Keratinocyte (primary cell): ENCODE data around the gene DACH1. TPM values are rescaled to one million over a fixed set of nuclear protein-coding genes. Genes with fewer than 3 reads are reported as not detected.

ENCODE experiments used
- DNase-seq: peaks from one replicate; pipeline ENCODE4 v3.0.0-alpha.2; 2011; ENCODE audit warnings: low read depth, missing footprints, low spot score
- FAIRE-seq: peaks from 2 replicates; lab custom pipeline; 2011; peaks lifted over from hg19 to GRCh38; lab: Jason Lieb, UNC
- H2AFZ ChIP-seq: 2 replicates; pipeline ENCODE4 v1.6.0; 2012; ENCODE audit warnings: low read length, control low read depth, inconsistent platforms; ENCODE audit not compliant: control insufficient read depth
- H3K27ac ChIP-seq: 2 replicates; pipeline ENCODE4 v1.5.1; 2011; ENCODE audit warnings: low read length; ENCODE audit not compliant: control insufficient read depth, insufficient read depth
- H3K27me3 ChIP-seq: 3 replicates; pipeline ENCODE4 v1.6.0; 2011; ENCODE audit warnings: low read length; ENCODE audit not compliant: control insufficient read depth, insufficient read depth; ENCODE audit errors: extremely low read depth
- H3K36me3 ChIP-seq, 2 experiments: 2 replicates in 1 of 2; 3 replicates in 1 of 2; pipeline ENCODE4 v1.5.1; 2011; ENCODE audit warnings: low read length in 2 of 2, mild to moderate bottlenecking in 1 of 2; ENCODE audit not compliant: control insufficient read depth in 2 of 2, insufficient read depth in 2 of 2; ENCODE audit errors: extremely low read depth in 1 of 2
- H3K4me1 ChIP-seq: 3 replicates; pipeline ENCODE4 v1.5.1; 2011; ENCODE audit warnings: low read length; ENCODE audit not compliant: control insufficient read depth, insufficient read depth; ENCODE audit errors: extremely low read depth
- H3K4me2 ChIP-seq: 3 replicates; pipeline ENCODE4 v1.6.0; 2011; ENCODE audit warnings: low read depth, low read length; ENCODE audit not compliant: control insufficient read depth, insufficient read depth; ENCODE audit errors: extremely low read depth
- H3K4me3 ChIP-seq, 3 experiments: fragments of 200-600 bp in 1 of 3; sonication (generic) in 1 of 3; 2 replicates in 2 of 3; 3 replicates in 1 of 3; pipeline ENCODE4 v1.5.1; 2011 to 2016; ENCODE audit warnings: low read length in 3 of 3, mild to moderate bottlenecking in 3 of 3, control low read depth in 2 of 3, inconsistent platforms in 1 of 3, low read depth in 1 of 3, mixed read lengths in 1 of 3, mixed run types in 1 of 3, moderate library complexity in 1 of 3; ENCODE audit not compliant: control insufficient read depth in 2 of 3, insufficient read depth in 2 of 3; ENCODE audit errors: extremely low read depth in 1 of 3
- H3K79me2 ChIP-seq: 2 replicates; pipeline ENCODE4 v1.6.0; 2012; ENCODE audit warnings: low read length; ENCODE audit not compliant: control insufficient read depth, insufficient read depth
- H3K9ac ChIP-seq: 3 replicates; pipeline ENCODE4 v1.6.0; 2011; ENCODE audit warnings: low read length; ENCODE audit not compliant: control insufficient read depth, insufficient read depth; ENCODE audit errors: extremely low read depth
- H3K9me1 ChIP-seq: 3 replicates; pipeline ENCODE4 v1.6.0; 2011; ENCODE audit warnings: low read length; ENCODE audit not compliant: control insufficient read depth, insufficient read depth; ENCODE audit errors: extremely low read depth
- H3K9me3 ChIP-seq: 2 replicates; pipeline ENCODE4 v1.5.1; 2012; ENCODE audit warnings: low read depth, low read length; ENCODE audit not compliant: control insufficient read depth
- H4K20me1 ChIP-seq: 3 replicates; pipeline ENCODE4 v1.6.0; 2011; ENCODE audit warnings: low read length; ENCODE audit not compliant: control insufficient read depth, insufficient read depth; ENCODE audit errors: extremely low read depth
- CTCF ChIP-seq, 3 experiments: IDR thresholded peaks in 1 of 3; conservative IDR thresholded peaks in 1 of 3; optimal IDR thresholded peaks in 1 of 3; 2 replicates in 2 of 3; 3 replicates in 1 of 3; pipeline versions ENCODE3 to v1.5.1; 2011; ENCODE audit warnings: low read length in 3 of 3, mild to moderate bottlenecking in 3 of 3, moderate library complexity in 2 of 3, control low read depth in 1 of 3, inconsistent platforms in 1 of 3; ENCODE audit not compliant: insufficient read depth in 2 of 3; ENCODE audit errors: extremely low read depth in 1 of 3
- EZH2 ChIP-seq: IDR thresholded peaks from one replicate; pipeline ENCODE4 v1.6.1; 2012; ENCODE audit warnings: inconsistent platforms, mild to moderate bottlenecking, low read length, moderate library complexity
- dilution Hi-C: fragments of 300-500 bp; cut with MboI; formaldehyde crosslinking; loops from one replicate; pipeline ENCODE4 v1.7.0; 2020; ENCODE audit warnings: low sequenced_read_pairs; ENCODE audit not compliant: extremely low pct_ligation_motif_present
- polyA plus RNA-seq, 5 experiments: library from polyadenylated mRNA; depleted of rRNA in 3 of 5; stranded (reverse) in 3 of 5; stranded (forward) in 1 of 5; unstranded in 1 of 5; fragments of >200 nt; gene quantifications; 1 replicate in 1 of 5; 2 replicates in 3 of 5; 3 replicates in 1 of 5; pipeline versions ENCODE4 v1.2.1 to v1.2.3, GENCODE V29; 2011 to 2012; ENCODE audit warnings: missing spikeins in 2 of 5, low read depth in 1 of 5, low replicate concordance in 1 of 5

Gene DACH1
- polyA plus RNA-seq, 1 donor (not counting 4 experiments of a cell fraction or from before 2014, with no cell fraction given), result not detected

DNA sequence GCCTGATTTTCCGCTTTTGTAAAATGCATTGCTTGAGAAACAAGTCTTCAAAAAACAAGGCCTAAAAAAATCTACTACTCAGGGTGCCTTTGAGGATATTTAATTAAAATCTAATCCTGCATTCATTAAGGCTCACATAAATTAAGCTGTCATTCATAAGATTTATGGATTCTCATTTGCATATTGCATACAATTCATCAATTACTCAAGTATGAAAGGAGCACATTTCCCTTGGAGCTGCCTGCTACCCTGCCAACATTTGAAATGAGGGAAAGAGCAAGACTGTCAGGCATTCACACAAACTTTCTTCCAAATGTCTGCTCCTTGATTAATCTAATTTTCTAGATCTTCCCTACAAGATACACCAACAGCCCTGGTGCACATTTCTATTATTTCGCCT, 140.0 kb downstream of the DACH1 start:
- H3K9me1 ChIP-seq, result no peaks in the 10 kb centered on the region
- TF ChIP-seq CTCF (optimal IDR thresholded peaks at IDR 0.05 in 1 of 3, IDR thresholded peaks at IDR 0.05 in 1 of 3, conservative IDR thresholded peaks at IDR 0.05 in 1 of 3; ENCODE audit: extremely low read depth in 1 of 3, insufficient read depth in 2 of 3, low read length in 3 of 3), result no peak
- no peak for TF ChIP-seq EZH2
- no peak overlapping the region for H2AFZ ChIP-seq
- FAIRE-seq (no peak), DNase-seq (no peak)
- no peaks in the 10 kb centered on the region for H3K27me3 ChIP-seq
- H3K36me3 ChIP-seq, result no peaks in the 10 kb centered on the region
- no peak overlapping the region for H3K4me2 ChIP-seq
- no peaks in the 10 kb centered on the region for H3K79me2 ChIP-seq
- H3K4me1 ChIP-seq, result no peaks in the 10 kb centered on the region
- H3K27ac ChIP-seq, result no peak overlapping the region
- H3K9me3 ChIP-seq, result no peaks in the 10 kb centered on the region
- dilution Hi-C loops, result no loop called here
- no peaks in the 10 kb centered on the region for H4K20me1 ChIP-seq
- no peak overlapping the region for H3K9ac ChIP-seq
- no peak overlapping the region for H3K4me3 ChIP-seq

DNA sequence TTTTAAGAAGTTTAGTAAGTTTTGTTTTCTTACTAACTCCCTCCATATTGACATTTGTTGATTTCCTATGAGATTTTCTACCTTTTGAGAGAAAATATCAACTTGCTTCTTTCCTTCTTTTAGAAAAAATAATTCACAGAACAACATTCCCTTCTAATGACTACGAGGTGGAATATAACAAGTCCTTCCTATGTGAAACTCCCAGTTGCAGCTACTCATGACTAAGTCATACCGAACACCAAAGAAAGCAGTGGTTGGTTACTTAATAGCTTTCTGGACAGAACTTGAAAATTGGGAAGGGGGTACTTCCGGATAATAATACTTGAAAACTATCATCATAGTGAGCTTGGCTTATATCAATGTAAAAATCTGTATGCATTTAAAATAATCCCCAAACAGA, 144.8 kb downstream of the DACH1 start:
- TF ChIP-seq CTCF (optimal IDR thresholded peaks at IDR 0.05 in 1 of 3, IDR thresholded peaks at IDR 0.05 in 1 of 3, conservative IDR thresholded peaks at IDR 0.05 in 1 of 3; ENCODE audit: extremely low read depth in 1 of 3, insufficient read depth in 2 of 3, low read length in 3 of 3), result no peak
- TF ChIP-seq EZH2, result no peak
- no peaks in the 10 kb centered on the region for H4K20me1 ChIP-seq
- H2AFZ ChIP-seq, result no peak overlapping the region
- H3K36me3 ChIP-seq, result no peaks in the 10 kb centered on the region
- H3K4me2 ChIP-seq, result no peak overlapping the region
- H3K9me1 ChIP-seq, result no peaks in the 10 kb centered on the region
- DNase-seq (no peak), FAIRE-seq (no peak)
- H3K79me2 ChIP-seq, result no peaks in the 10 kb centered on the region
- no peaks in the 10 kb centered on the region for H3K9me3 ChIP-seq
- no peak overlapping the region for H3K9ac ChIP-seq
- no peaks in the 10 kb centered on the region for H3K4me1 ChIP-seq
- H3K27ac ChIP-seq, result no peak overlapping the region
- no peak overlapping the region for H3K4me3 ChIP-seq
- dilution Hi-C loops, result no loop called here
- no peaks in the 10 kb centered on the region for H3K27me3 ChIP-seq
